Epidermal melanocyte (primary cell): Measurements from ENCODE around the gene CMTM6.
"Not testable (repeated sequence)": the region's sequence is repeated elsewhere in the genome, so short reads cannot be mapped to it uniquely, and the experiment has no call there.

Experiments
- DNase-seq: peaks from one replicate; pipeline ENCODE4 v3.0.0; 2011; ENCODE audit warnings: low spot score; ENCODE audit not compliant: insufficient read length

The CMTM6 gene

GRCh38 chr3:32448686-32449474 lies 53.8 kb downstream of the CMTM6 start:
- DNase-seq: no peak

DNA sequence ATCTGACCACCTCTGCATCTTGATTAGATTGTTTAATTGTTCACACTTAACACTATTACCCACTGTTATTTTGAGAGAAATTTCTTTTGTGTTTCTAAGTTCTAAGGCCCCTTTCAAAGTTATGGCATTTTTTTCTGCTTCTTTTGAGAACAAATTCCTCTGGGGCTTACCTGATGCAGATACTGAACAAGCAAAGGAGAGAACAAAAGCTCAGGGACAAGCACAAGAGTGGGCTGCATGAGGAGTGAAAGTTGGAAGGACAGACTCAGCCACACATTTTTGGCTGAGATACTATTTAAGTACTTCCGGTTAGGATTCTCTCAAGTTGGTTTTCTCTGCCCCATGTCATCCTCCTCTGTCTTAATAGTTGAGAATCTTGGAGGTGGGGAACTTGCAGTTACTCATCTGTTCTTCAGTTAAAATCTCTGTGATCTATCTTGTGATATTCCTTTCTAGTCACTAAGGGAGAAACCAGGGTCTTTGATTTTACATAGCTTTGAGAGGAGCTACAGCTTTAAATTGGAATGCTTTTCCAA lies 54.7 kb downstream of the CMTM6 start:
- DNase-seq: no peak

- DNase-seq: no peak
Measured at GRCh38 chr3:32443478-32443877, 59.2 kb downstream of the CMTM6 start.

- no peak for DNase-seq
Measured at GRCh38 chr3:32442766-32443165, 59.9 kb downstream of the CMTM6 start.

GRCh38 chr3:32440611-32441350 lies 61.9 kb downstream of the CMTM6 start:
- no peak for DNase-seq

DNA sequence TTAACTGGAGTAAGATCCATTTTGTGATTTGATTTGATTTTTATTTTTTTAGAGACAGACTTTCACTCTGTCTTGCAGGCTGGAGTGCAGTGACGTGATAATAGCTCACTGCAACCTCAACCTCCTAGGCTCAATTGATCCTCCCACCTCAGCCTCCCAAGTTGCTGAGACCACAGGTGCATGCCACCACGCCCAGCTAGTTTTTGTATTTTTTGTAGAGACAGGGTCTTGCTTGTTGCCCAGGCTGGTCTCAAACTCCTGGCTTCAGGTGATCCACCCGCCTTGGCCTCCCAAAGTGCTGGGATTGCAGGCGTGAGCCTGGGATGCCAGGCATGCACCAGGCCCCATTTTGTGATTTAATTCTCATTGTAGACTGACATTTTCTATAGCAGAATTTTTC lies 63.2 kb downstream of the CMTM6 start:
- not testable (repeated sequence) for DNase-seq

DNA sequence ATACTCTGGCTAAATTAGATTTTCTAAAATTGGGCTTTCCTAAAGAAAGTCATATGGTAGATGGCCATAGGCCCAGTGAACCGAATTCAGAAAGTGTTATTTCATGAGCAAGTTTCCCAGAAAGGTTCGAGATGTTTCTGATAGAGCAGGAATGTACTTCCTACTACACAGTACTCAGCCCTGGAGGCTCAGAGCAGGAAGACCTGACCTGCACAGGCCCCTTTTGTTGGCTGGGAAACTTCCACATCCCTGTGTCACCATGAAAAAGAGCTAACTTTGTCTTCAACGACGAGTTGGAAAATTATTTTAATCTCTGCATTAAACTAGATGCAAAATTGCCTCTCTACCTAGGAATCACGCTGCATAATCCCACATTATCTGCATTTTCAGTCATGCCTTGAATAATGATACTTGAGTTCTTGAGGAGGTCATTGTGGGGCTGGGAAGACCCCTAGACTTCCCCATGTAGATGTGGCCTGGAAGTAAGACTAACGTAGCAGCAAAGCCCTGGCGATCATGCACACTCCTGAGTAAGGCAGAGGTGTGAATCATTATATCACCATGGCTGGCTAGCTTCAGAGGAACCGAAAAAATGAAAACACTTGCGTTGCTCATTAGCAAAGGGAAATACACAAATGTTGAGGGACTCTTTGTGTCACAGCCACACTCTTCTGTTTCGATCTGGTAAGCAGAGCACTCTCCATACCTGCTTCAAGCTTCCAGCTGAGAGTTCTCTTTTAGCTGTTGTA lies 63.9 kb downstream of the CMTM6 start:
- no peak for DNase-seq

DNA sequence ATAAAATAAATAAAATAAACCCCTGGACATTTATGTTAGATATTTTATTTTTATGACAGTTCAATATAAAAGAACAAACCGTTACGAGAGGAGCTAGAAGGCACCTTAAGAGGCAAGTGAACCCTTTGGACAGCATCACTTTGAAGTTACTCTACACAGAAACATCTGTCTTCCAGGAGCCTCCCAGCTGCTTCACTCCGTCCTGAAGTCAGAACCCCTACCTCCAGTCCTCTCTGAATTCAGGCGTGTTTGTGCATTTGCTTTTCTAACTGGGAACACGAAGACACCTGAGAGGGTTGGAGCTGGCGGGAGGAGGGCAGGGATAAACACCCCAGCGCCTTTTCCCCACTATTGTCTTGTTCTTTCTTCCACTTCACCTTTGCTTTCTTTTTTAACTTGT lies 64.8 kb downstream of the CMTM6 start:
- DNase-seq: no peak

- DNase-seq: no peak
Measured at GRCh38 chr3:32436816-32437189, 65.8 kb downstream of the CMTM6 start.

DNA sequence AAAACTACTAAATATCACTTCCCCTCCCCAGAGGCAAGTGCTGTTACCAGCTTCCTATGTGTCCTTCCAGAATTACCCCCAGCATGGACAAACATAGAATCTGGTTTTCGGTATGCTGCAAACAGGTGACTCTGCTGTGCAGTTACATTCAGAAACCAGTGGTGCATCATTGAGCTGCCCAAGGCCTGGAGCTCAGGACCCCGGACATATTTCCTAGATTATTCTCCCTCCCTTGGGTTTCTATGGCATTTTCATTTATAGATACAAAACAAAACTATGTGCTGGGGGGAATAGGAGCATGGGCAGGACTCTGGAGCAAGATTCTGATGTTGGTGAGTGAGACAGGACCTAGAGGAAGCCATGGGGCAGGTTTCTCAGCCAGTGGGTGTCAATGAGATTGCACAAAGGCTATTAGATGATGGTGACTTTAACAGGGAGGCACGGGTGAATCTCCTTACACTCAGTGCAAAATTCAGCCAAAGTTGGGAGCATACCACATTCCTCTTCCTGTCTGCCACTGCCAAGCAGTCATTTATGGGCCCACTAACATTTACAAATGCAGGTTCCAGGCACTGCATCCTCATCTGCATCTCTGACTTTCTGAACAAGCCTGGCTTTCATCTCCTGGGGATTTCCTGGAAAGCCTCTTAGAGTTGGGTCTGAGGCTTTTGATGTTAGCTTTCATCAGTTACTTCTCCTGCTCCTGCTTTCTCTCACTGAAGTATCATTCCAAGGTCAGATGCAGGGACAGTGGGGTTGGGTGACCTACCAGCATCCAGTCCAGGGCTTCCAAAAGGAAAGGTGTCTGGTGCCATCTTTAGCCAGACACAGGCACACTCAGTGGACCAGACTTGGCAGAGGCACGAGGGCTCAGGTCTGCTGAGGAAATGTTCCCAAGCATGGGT lies 66.5 kb downstream of the CMTM6 start:
- DNase-seq: no peak

DNA sequence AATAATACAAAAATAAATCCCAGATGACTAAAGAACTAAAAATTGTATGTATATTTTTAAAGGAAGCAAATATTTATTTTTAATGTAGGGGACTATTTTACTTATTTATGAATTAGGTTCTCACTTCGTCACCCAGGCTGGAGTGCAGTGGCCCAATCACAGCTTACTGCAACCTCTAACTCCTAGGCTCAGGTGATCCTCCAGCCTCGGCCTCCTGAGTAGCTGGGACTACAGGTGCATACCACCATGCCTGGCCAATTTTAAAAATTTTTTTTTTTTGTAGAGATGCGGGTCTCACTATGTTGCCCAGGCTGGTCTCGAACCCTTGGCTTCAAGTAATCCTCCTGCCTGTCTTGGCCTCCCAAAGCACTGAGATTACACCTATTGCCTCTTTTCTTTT lies 68.4 kb downstream of the CMTM6 start:
- no peak for DNase-seq

DNA sequence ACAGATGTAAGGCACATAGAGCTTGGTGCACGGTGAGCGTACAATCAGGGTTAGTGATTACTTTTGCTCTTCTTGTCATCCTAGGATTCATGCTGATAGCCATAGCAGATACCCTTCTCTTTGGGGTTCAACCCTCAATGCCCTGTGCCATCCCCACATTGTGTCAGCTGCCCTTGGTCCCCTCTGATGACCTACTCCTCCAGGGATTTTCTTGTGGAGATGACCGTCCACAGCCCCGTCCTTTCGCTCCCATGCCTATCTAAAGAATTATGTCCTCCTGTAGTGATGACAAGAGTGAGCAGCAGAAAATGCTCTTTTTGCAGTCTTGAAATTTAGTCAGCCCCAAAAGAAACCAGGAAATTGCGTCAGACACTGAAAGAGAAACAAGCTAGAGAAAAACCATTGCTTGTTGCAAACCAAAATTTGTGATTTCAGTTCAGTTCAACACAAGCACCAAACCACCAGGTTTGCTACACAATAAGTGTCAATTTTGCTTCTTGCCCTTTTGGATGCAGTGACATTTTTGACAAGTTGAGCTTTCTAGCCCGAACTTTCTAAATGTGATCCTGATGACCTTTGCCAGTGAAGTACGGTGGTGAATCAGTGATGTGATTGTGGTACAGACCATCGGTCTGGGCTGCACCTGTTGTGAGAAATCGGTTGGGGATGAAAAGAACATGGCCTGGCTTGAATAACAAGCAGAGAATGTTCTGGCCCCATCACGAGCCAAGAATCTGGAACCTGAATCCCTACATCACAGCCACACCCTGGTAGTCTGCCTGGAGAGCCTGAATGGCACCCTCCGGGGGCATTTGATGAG lies 69.7 kb downstream of the CMTM6 start:
- no peak for DNase-seq

GRCh38 chr3:32432045-32432710 lies 70.5 kb downstream of the CMTM6 start:
- no peak for DNase-seq

- no peak for DNase-seq
Measured at GRCh38 chr3:32431481-32431880, 71.2 kb downstream of the CMTM6 start.
